ENCODE results near the gene IL17F.
"Not testable (repeated sequence)": the region's sequence is repeated elsewhere in the genome, so short reads cannot be mapped to it uniquely, and the experiment has no call there.

Gene IL17F

GRCh38 chr6:52243282-52243893, 912 bp downstream of the IL17F start:
- DNase-seq = no peak

GRCh38 chr6:52241819-52242218, 2.5 kb downstream of the IL17F start:
- no peak for DNase-seq

- no peak for DNase-seq
These were observed 10.1 kb downstream of the IL17F start for GRCh38 chr6:52233975-52234823.

- no peak for DNase-seq
These were observed 11.3 kb downstream of the IL17F start for GRCh38 chr6:52233005-52233404.

- DNase-seq = no peak
These were observed 12.7 kb downstream of the IL17F start for GRCh38 chr6:52231406-52232127.

GRCh38 chr6:52230685-52231084, 13.6 kb downstream of the IL17F start:
- DNase-seq = no peak

GRCh38 chr6:52227495-52227894, 16.8 kb downstream of the IL17F start:
- no peak for DNase-seq

- no peak for DNase-seq
These were observed 23.0 kb downstream of the IL17F start for GRCh38 chr6:52221302-52221701.

GRCh38 chr6:52217761-52218160, 26.5 kb downstream of the IL17F start:
- DNase-seq = no peak

GRCh38 chr6:52216932-52217575, 27.2 kb downstream of the IL17F start:
- no peak for DNase-seq

- no peak for DNase-seq
These were observed 28.5 kb downstream of the IL17F start for GRCh38 chr6:52215787-52216186.

GRCh38 chr6:52213127-52213526, 31.2 kb downstream of the IL17F start:
- DNase-seq = no peak

GRCh38 chr6:52210227-52210626, 34.1 kb downstream of the IL17F start:
- no peak for DNase-seq

GRCh38 chr6:52209770-52210169, 34.5 kb downstream of the IL17F start:
- DNase-seq = no peak

- DNase-seq = no peak
These were observed 35.7 kb downstream of the IL17F start for GRCh38 chr6:52208612-52209011.

GRCh38 chr6:52207066-52207465, 37.2 kb downstream of the IL17F start:
- no peak for DNase-seq

GRCh38 chr6:52201493-52201892, 42.8 kb downstream of the IL17F start:
- no peak for DNase-seq

- DNase-seq = no peak
These were observed 43.3 kb downstream of the IL17F start for GRCh38 chr6:52201046-52201445.

- DNase-seq = not testable (repeated sequence)
These were observed 44.2 kb downstream of the IL17F start for GRCh38 chr6:52200088-52200487.

- DNase-seq = no peak
These were observed 48.4 kb downstream of the IL17F start for GRCh38 chr6:52195886-52196285.

GRCh38 chr6:52191824-52192223, 52.5 kb downstream of the IL17F start:
- DNase-seq = no peak

- no peak for DNase-seq
These were observed 53.9 kb downstream of the IL17F start for GRCh38 chr6:52190409-52190808.

- DNase-seq = no peak
These were observed 54.3 kb downstream of the IL17F start for GRCh38 chr6:52189974-52190373.
